K562 (cell line): ENCODE data around the gene ERCC1. TPM values are rescaled to one million over a fixed set of nuclear protein-coding genes. Genes with fewer than 3 reads are reported as not detected.

Experiments
- ARNT ChIP-seq, 2 experiments: fragments of 450-650 bp; IDR thresholded peaks; 2 replicates each; pipeline ENCODE4 v1.6.1; 2016; ENCODE audit warnings: mild to moderate bottlenecking in 1 of 2
- CCAR2 ChIP-seq: fragments of 200-400 bp; formaldehyde crosslinking; IDR thresholded peaks from 2 replicates; pipeline ENCODE4 v1.6.1; 2017; ENCODE audit warnings: mild to moderate bottlenecking, low read depth, low read length
- GABPB2 ChIP-seq: fragments of 250-450 bp; sonication (Bioruptor Pico); conservative IDR thresholded peaks from 2 replicates; pipeline ENCODE4 v1.5.1; 2021; ENCODE audit warnings: mild to moderate bottlenecking
- HLTF ChIP-seq: fragments of 450-650 bp; IDR thresholded peaks from 2 replicates; pipeline ENCODE4 v1.6.1; 2016
- MCM7 ChIP-seq, 2 experiments: fragments of 450-650 bp; IDR thresholded peaks; 2 replicates each; pipeline ENCODE4 v1.6.1; 2016 to 2018
- MEIS2 ChIP-seq: fragments of 450-650 bp; IDR thresholded peaks from 2 replicates; pipeline ENCODE4 v1.6.1; 2014; ENCODE audit warnings: mild to moderate bottlenecking; ENCODE audit not compliant: partially characterized antibody
- RNF2 ChIP-seq: sonication (generic); IDR thresholded peaks from 2 replicates; pipeline ENCODE4 v1.6.1; 2016
- SMAD2 ChIP-seq: fragments of 150-350 bp; IDR thresholded peaks from 2 replicates; pipeline ENCODE4 v1.6.1; 2014; ENCODE audit warnings: low read depth, mild to moderate bottlenecking, low read length
- ZNF232 ChIP-seq: sonication (generic); formaldehyde crosslinking; IDR thresholded peaks from 2 replicates; pipeline ENCODE4 v1.8.0; 2022; ENCODE audit warnings: mild to moderate bottlenecking, missing genetic modification reagents
- ZNF586 ChIP-seq: fragments of 450-650 bp; formaldehyde crosslinking; conservative IDR thresholded peaks from 2 replicates; pipeline ENCODE4 v1.4.0; 2020; ENCODE audit warnings: mild to moderate bottlenecking, moderate library complexity
- polyA plus RNA-seq, 8 experiments: library from polyadenylated mRNA; depleted of rRNA in 4 of 8; stranded (reverse) in 5 of 8; unstranded in 3 of 8; fragments of >200 nt; fragmentation: Nextera tagmentation in 2 of 8; fragmentation: Illumina TruSeq in 1 of 8; extraction: Ambion mirVana in 2 of 8; extraction: Trizol in 1 of 8; gene quantifications; 2 replicates each; pipeline versions ENCODE4 v1.2.1 to v1.2.3, GENCODE V29; 2011 to 2014; ENCODE audit warnings: inconsistent platforms in 1 of 8, missing spikeins in 1 of 8
- total RNA-seq, 7 experiments: library from RNA; depleted of rRNA in 6 of 7; stranded (reverse); fragments of >200 nt in 6 of 7; fragmentation: Illumina TruSeq in 2 of 7; extraction: Trizol in 2 of 7; gene quantifications; 2 replicates each; pipeline versions ENCODE4 v1.2.1 to v1.2.3, GENCODE V29; 2011 to 2021; ENCODE audit warnings: low replicate concordance in 1 of 7
- TF ChIP-seq, protein P1 (sequence below): sonication (generic); formaldehyde crosslinking; IDR thresholded peaks from 2 replicates; pipeline ENCODE4 v1.8.0; 2022; ENCODE audit warnings: mild to moderate bottlenecking, missing genetic modification reagents
- TF ChIP-seq, protein P2 (sequence below), 2 experiments: fragments of 450-650 bp in 1 of 2; sonication (generic) in 1 of 2; formaldehyde crosslinking in 1 of 2; IDR thresholded peaks in 1 of 2; conservative IDR thresholded peaks in 1 of 2; 2 replicates each; pipeline versions ENCODE4 v1.6.1 to v1.8.1; 2016 to 2023; ENCODE audit warnings: mild to moderate bottlenecking in 2 of 2, moderate library complexity in 2 of 2, inconsistent platforms in 1 of 2, missing genetic modification reagents in 1 of 2
- TF ChIP-seq, protein P3 (sequence below): fragments of 200-800 bp; sonication (Bioruptor generic); IDR thresholded peaks from 2 replicates; pipeline ENCODE4 v1.6.1; 2016; ENCODE audit warnings: missing genetic modification characterization, missing compliant biosample characterization

Gene ERCC1
- total and polyA plus RNA-seq, 9 of the 15 experiments (the other 6 are each of a cell fraction or from before 2014, with no cell fraction given) = 9.3 to 92.6 (median 60.0) TPM

DNA sequence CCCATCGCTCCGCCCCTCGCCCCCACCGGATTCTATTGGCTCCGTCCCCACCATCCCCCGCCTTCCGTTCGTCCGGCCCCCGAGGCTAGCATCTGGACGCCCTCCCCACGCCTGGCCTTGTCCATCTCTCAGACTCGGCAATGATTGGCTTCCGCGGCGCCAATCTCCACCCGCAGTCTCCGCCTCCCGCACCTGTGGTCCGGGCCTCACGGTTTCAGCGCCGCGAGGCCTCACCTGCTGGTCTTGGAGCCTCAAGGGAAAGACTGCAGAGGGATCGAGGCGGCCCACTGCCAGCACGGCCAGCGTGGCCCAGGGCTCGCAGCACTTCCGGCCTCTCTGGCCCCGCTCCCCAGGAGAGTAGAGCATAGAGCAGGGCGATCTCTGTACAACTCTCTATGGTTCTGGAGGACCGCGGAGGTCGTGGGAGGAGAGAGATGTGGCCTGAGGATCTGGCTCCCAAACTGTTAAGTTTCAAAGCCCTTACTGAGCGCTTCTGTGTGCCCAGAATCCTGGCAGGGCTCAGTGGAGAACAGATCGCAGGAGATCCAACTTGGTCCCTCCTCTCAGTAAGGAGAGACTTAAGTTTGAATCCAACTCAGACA lies at the start of gene ERCC1 (continued):
- TF ChIP-seq ARNT (IDR thresholded peaks at IDR 0.05) = no peak
- TF ChIP-seq MCM7 (IDR thresholded peaks at IDR 0.05) = no peak
- TF ChIP-seq HLTF = no peak
- TF ChIP-seq SMAD2 = no peak
- TF ChIP-seq ZNF232 (CRISPR knock-in tag) = no peak
- no peak for TF ChIP-seq CCAR2
- 0 out of 2 replicates have a peak, but pooled peaks have one; percentile 45 for TF ChIP-seq RNF2
- TF ChIP-seq, protein P1, sequence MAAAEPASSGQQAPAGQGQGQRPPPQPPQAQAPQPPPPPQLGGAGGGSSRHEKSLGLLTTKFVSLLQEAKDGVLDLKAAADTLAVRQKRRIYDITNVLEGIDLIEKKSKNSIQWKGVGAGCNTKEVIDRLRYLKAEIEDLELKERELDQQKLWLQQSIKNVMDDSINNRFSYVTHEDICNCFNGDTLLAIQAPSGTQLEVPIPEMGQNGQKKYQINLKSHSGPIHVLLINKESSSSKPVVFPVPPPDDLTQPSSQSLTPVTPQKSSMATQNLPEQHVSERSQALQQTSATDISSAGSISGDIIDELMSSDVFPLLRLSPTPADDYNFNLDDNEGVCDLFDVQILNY (CRISPR knock-in tag) = no peak
- no peak for TF ChIP-seq MEIS2
- TF ChIP-seq, protein P2, sequence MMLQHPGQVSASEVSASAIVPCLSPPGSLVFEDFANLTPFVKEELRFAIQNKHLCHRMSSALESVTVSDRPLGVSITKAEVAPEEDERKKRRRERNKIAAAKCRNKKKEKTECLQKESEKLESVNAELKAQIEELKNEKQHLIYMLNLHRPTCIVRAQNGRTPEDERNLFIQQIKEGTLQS (IDR thresholded peaks at IDR 0.05) = no peak
- TF ChIP-seq, protein P2 (CRISPR knock-in tag; conservative IDR thresholded peaks at IDR 0.05) = 0 out of 2 replicates have a peak, but pooled peaks have one; percentile 12
- TF ChIP-seq ZNF586 (CRISPR knock-in tag) = no peak
- TF ChIP-seq, protein P3, sequence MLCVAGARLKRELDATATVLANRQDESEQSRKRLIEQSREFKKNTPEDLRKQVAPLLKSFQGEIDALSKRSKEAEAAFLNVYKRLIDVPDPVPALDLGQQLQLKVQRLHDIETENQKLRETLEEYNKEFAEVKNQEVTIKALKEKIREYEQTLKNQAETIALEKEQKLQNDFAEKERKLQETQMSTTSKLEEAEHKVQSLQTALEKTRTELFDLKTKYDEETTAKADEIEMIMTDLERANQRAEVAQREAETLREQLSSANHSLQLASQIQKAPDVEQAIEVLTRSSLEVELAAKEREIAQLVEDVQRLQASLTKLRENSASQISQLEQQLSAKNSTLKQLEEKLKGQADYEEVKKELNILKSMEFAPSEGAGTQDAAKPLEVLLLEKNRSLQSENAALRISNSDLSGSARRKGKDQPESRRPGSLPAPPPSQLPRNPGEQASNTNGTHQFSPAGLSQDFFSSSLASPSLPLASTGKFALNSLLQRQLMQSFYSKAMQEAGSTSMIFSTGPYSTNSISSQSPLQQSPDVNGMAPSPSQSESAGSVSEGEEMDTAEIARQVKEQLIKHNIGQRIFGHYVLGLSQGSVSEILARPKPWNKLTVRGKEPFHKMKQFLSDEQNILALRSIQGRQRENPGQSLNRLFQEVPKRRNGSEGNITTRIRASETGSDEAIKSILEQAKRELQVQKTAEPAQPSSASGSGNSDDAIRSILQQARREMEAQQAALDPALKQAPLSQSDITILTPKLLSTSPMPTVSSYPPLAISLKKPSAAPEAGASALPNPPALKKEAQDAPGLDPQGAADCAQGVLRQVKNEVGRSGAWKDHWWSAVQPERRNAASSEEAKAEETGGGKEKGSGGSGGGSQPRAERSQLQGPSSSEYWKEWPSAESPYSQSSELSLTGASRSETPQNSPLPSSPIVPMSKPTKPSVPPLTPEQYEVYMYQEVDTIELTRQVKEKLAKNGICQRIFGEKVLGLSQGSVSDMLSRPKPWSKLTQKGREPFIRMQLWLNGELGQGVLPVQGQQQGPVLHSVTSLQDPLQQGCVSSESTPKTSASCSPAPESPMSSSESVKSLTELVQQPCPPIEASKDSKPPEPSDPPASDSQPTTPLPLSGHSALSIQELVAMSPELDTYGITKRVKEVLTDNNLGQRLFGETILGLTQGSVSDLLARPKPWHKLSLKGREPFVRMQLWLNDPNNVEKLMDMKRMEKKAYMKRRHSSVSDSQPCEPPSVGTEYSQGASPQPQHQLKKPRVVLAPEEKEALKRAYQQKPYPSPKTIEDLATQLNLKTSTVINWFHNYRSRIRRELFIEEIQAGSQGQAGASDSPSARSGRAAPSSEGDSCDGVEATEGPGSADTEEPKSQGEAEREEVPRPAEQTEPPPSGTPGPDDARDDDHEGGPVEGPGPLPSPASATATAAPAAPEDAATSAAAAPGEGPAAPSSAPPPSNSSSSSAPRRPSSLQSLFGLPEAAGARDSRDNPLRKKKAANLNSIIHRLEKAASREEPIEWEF (CRISPR knock-in tag) = no peak
- TF ChIP-seq GABPB2 (CRISPR knock-in tag) = no peak
